ENCODE measurements around the gene UBE2L3. TPM values are rescaled to one million over a fixed set of nuclear protein-coding genes. Genes with fewer than 3 reads are reported as not detected.

The UBE2L3 gene
- total and polyA plus RNA-seq, 5 donors: 38.8 to 63.6 (median 45.7) TPM

- peak in 1 of 3 donors; percentile 13 for DNase-seq
- Histone ChIP-seq H3K27me3 (ENCODE audit: control insufficient read depth, insufficient read depth) (no peaks in the 10 kb centered on the region), H3K27ac (ENCODE audit: low read length) (no peak overlapping the region), H3K4me3 (ENCODE audit: low read length) (peak overlapping the region; percentile 49), H3K9me3 (ENCODE audit: control insufficient read depth, low read length) (no peaks in the 10 kb centered on the region), H3K4me1 (ENCODE audit: control insufficient read depth, insufficient read depth, low read length) (no peaks in the 10 kb centered on the region)
- 32% methylated on average over 17 of the region's 17 CpGs for WGBS
- ATAC-seq: no peak
- intact Hi-C loops (cut with DNase I): no loop called here
Observed at GRCh38 chr22:21657020-21657359, 89.5 kb downstream of the UBE2L3 start.

GRCh38 chr22:21657360-21658032, 90.0 kb downstream of the UBE2L3 start:
- intact Hi-C loops (cut with DNase I): no loop called here
- H3K4me1 ChIP-seq (ENCODE audit: control insufficient read depth, insufficient read depth, low read length): no peaks in the 10 kb centered on the region

GRCh38 chr22:21659864-21660525, 92.5 kb downstream of the UBE2L3 start:
- intact Hi-C loops (cut with DNase I): no loop called here
- Histone ChIP-seq H3K9me3 (ENCODE audit: control insufficient read depth, low read length) (no peaks in the 10 kb centered on the region), H3K27ac (ENCODE audit: low read length) (no peak overlapping the region), H3K4me3 (ENCODE audit: low read length) (no peak overlapping the region), H3K4me1 (ENCODE audit: control insufficient read depth, insufficient read depth, low read length) (no peaks in the 10 kb centered on the region), H3K27me3 (ENCODE audit: control insufficient read depth, insufficient read depth) (no peaks in the 10 kb centered on the region)
- WGBS: 69% methylated on average over 7 of the region's 7 CpGs
- ATAC-seq (no peak), DNase-seq (peak in 1 of 3 donors; percentile 2)

More at GRCh38 chr22:21657360-21658032, 90.0 kb downstream of the UBE2L3 start:
- no peak overlapping the region for H3K27ac ChIP-seq (ENCODE audit: low read length)
- H3K4me3 ChIP-seq (ENCODE audit: low read length): peak overlapping the region; percentile 49
- H3K9me3 ChIP-seq (ENCODE audit: control insufficient read depth, low read length): no peaks in the 10 kb centered on the region
- 2% methylated on average over 79 of the region's 79 CpGs for WGBS
- H3K27me3 ChIP-seq (ENCODE audit: control insufficient read depth, insufficient read depth): no peaks in the 10 kb centered on the region
- peak; percentile 74 to 90 (median 89) for DNase-seq
- ATAC-seq: peak; percentile 83 to 88

- Histone ChIP-seq H3K4me1 (ENCODE audit: control insufficient read depth, insufficient read depth, low read length) (no peaks in the 10 kb centered on the region), H3K27me3 (ENCODE audit: control insufficient read depth, insufficient read depth) (no peaks in the 10 kb centered on the region), H3K4me3 (ENCODE audit: low read length) (no peak overlapping the region), H3K27ac (ENCODE audit: low read length) (no peak overlapping the region), H3K9me3 (ENCODE audit: control insufficient read depth, low read length) (no peaks in the 10 kb centered on the region)
- WGBS: 81% methylated on average over 7 of the region's 7 CpGs
- intact Hi-C loops (cut with DNase I): no loop called here
- DNase-seq (peak in 1 of 3 donors; percentile 6), ATAC-seq (no peak)
Observed at GRCh38 chr22:21660904-21661303, 93.4 kb downstream of the UBE2L3 start.

- no peaks in the 10 kb centered on the region for H3K4me1 ChIP-seq (ENCODE audit: control insufficient read depth, insufficient read depth, low read length)
- no peaks in the 10 kb centered on the region for H3K9me3 ChIP-seq (ENCODE audit: control insufficient read depth, low read length)
- no peak overlapping the region for H3K4me3 ChIP-seq (ENCODE audit: low read length)
- intact Hi-C loops (cut with DNase I): no loop called here
- H3K27me3 ChIP-seq (ENCODE audit: control insufficient read depth, insufficient read depth): no peaks in the 10 kb centered on the region
- ATAC-seq (no peak), DNase-seq (peak in 1 of 3 donors; percentile 11)
- 93% methylated on average over 5 of the region's 5 CpGs for WGBS
- no peak overlapping the region for H3K27ac ChIP-seq (ENCODE audit: low read length)
Observed at GRCh38 chr22:21661991-21662390, 94.5 kb downstream of the UBE2L3 start.

GRCh38 chr22:21663738-21664137, 96.2 kb downstream of the UBE2L3 start:
- ATAC-seq (no peak), DNase-seq (no peak)
- no peaks in the 10 kb centered on the region for H3K4me1 ChIP-seq (ENCODE audit: control insufficient read depth, insufficient read depth, low read length)
- no peak overlapping the region for H3K27ac ChIP-seq (ENCODE audit: low read length)
- 94% methylated on average over 2 of the region's 2 CpGs for WGBS
- H3K27me3 ChIP-seq (ENCODE audit: control insufficient read depth, insufficient read depth): no peaks in the 10 kb centered on the region
- no peak overlapping the region for H3K4me3 ChIP-seq (ENCODE audit: low read length)
- H3K9me3 ChIP-seq (ENCODE audit: control insufficient read depth, low read length): no peaks in the 10 kb centered on the region
- intact Hi-C loops (cut with DNase I): no loop called here

- H3K27ac ChIP-seq (ENCODE audit: low read length): peak overlapping the region; percentile 100
- intact Hi-C loops (cut with DNase I): no loop called here
- DNase-seq (peak in 1 of 3 donors; percentile 52), ATAC-seq (no peak)
- peak overlapping the region; percentile 87 for H3K4me3 ChIP-seq (ENCODE audit: low read length)
- no peaks in the 10 kb centered on the region for H3K4me1 ChIP-seq (ENCODE audit: control insufficient read depth, insufficient read depth, low read length)
- no peaks in the 10 kb centered on the region for H3K27me3 ChIP-seq (ENCODE audit: control insufficient read depth, insufficient read depth)
- 76% methylated on average over 26 of the region's 26 CpGs for WGBS
- no peaks in the 10 kb centered on the region for H3K9me3 ChIP-seq (ENCODE audit: control insufficient read depth, low read length)
Observed at GRCh38 chr22:21665047-21665851, 97.7 kb downstream of the UBE2L3 start.

- peak in 1 of 3 donors; percentile 23 for DNase-seq
- Histone ChIP-seq H3K4me1 (ENCODE audit: control insufficient read depth, insufficient read depth, low read length) (no peaks in the 10 kb centered on the region), H3K9me3 (ENCODE audit: control insufficient read depth, low read length) (no peaks in the 10 kb centered on the region), H3K27ac (ENCODE audit: low read length) (no peak overlapping the region), H3K27me3 (ENCODE audit: control insufficient read depth, insufficient read depth) (no peaks in the 10 kb centered on the region), H3K4me3 (ENCODE audit: low read length) (peak overlapping the region; percentile 87)
- ATAC-seq: no peak
- 56% methylated on average over 16 of the region's 16 CpGs for WGBS
- intact Hi-C loops (cut with DNase I): no loop called here
Observed at GRCh38 chr22:21666786-21667185, 99.3 kb downstream of the UBE2L3 start.

- 92% methylated on average over 9 of the region's 9 CpGs for WGBS
- intact Hi-C loops (cut with DNase I): no loop called here
- Histone ChIP-seq H3K27ac (ENCODE audit: low read length) (no peak overlapping the region), H3K4me1 (ENCODE audit: control insufficient read depth, insufficient read depth, low read length) (peaks cover 2% of the 10 kb centered on the region), H3K4me3 (ENCODE audit: low read length) (no peak overlapping the region), H3K9me3 (ENCODE audit: control insufficient read depth, low read length) (no peaks in the 10 kb centered on the region), H3K27me3 (ENCODE audit: control insufficient read depth, insufficient read depth) (no peaks in the 10 kb centered on the region)
- no peak for ATAC-seq
- DNase-seq: peak in 2 of 3 donors; percentile 9 to 27
Observed at GRCh38 chr22:21669026-21669425, 101.5 kb downstream of the UBE2L3 start.

- intact Hi-C loops (cut with DNase I): no loop called here
- no peaks in the 10 kb centered on the region for H3K27me3 ChIP-seq (ENCODE audit: control insufficient read depth, insufficient read depth)
- H3K4me1 ChIP-seq (ENCODE audit: control insufficient read depth, insufficient read depth, low read length): peaks cover 2% of the 10 kb centered on the region
- H3K9me3 ChIP-seq (ENCODE audit: control insufficient read depth, low read length): no peaks in the 10 kb centered on the region
- H3K4me3 ChIP-seq (ENCODE audit: low read length): no peak overlapping the region
- DNase-seq (no peak), ATAC-seq (no peak)
- 77% methylated on average over 6 of the region's 6 CpGs for WGBS
- H3K27ac ChIP-seq (ENCODE audit: low read length): no peak overlapping the region
Observed at GRCh38 chr22:21672107-21672629, 104.7 kb downstream of the UBE2L3 start.

Measured in right cardiac atrium (tissue), 5 donors.